GM18505 (cell line): ENCODE results near the gene USP2.

ENCODE experiments used
- ATAC-seq: cut with Tn5 transposase; IDR thresholded peaks from one replicate; pipeline ENCODE4 v1.9.1; 2021; ENCODE audit not compliant: unreplicated experiment
- POLR2A ChIP-seq: IDR thresholded peaks from 4 replicates; pipeline ENCODE4 v1.6.1; 2011; ENCODE audit warnings: borderline replicate concordance; ENCODE audit not compliant: insufficient read depth, insufficient read length; ENCODE audit errors: extremely low read depth

Gene USP2

GRCh38 chr11:119359365-119360214 lies 21.9 kb downstream of the USP2 start:
- TF ChIP-seq POLR2A = no peak
- ATAC-seq = no peak

- no peak for TF ChIP-seq POLR2A
- no peak for ATAC-seq
These were observed 24.4 kb downstream of the USP2 start for GRCh38 chr11:119357074-119357473.

GRCh38 chr11:119356349-119357031 lies 25.0 kb downstream of the USP2 start:
- no peak for TF ChIP-seq POLR2A
- ATAC-seq = peak; percentile 70

- no peak for ATAC-seq
- TF ChIP-seq POLR2A = no peak
These were observed 26.2 kb downstream of the USP2 start for GRCh38 chr11:119355091-119355843.

GRCh38 chr11:119352857-119353260 lies 28.6 kb downstream of the USP2 start:
- TF ChIP-seq POLR2A = no peak

GRCh38 chr11:119351232-119351631 lies 30.3 kb downstream of the USP2 start:
- TF ChIP-seq POLR2A = no peak
- ATAC-seq = no peak

More at GRCh38 chr11:119352857-119353260, 28.6 kb downstream of the USP2 start:
- ATAC-seq = no peak

- no peak for ATAC-seq
- TF ChIP-seq POLR2A = no peak
These were observed 31.2 kb downstream of the USP2 start for GRCh38 chr11:119350302-119350701.

GRCh38 chr11:119347940-119348605 lies 33.4 kb downstream of the USP2 start:
- no peak for TF ChIP-seq POLR2A
- no peak for ATAC-seq

- no peak for TF ChIP-seq POLR2A
- ATAC-seq = no peak
These were observed 34.2 kb downstream of the USP2 start for GRCh38 chr11:119347242-119347641.

GRCh38 chr11:119346605-119347004 lies 34.9 kb downstream of the USP2 start, which contains the start of gene MFRP:
Gene MFRP, minus strand, starts transcription at chr11:119346705. Its CDS starts 192 bp downstream, at chr11:119346513.
- no peak for ATAC-seq
- no peak for TF ChIP-seq POLR2A

GRCh38 chr11:119345685-119346084 lies 35.8 kb downstream of the USP2 start:
- TF ChIP-seq POLR2A = no peak
- ATAC-seq = no peak

- no peak for TF ChIP-seq POLR2A
- no peak for ATAC-seq
These were observed 37.0 kb downstream of the USP2 start for GRCh38 chr11:119344291-119345010.
